Astrocyte (in vitro differentiated cells and primary cell): Measurements from ENCODE around the gene TAF4. TPM values are rescaled to one million over a fixed set of nuclear protein-coding genes. Genes with fewer than 3 reads are reported as not detected.

ENCODE experiments used
- DNase-seq: peaks from one replicate; pipeline ENCODE4 v3.0.0-alpha.2; 2010; ENCODE audit warnings: low read depth
- FAIRE-seq: peaks from 2 replicates; lab custom pipeline; 2011; peaks lifted over from hg19 to GRCh38; lab: Jason Lieb, UNC
- H2AFZ ChIP-seq: 2 replicates; pipeline ENCODE4 v1.6.0; 2012; ENCODE audit warnings: low read depth, low read length, inconsistent platforms
- H3K27ac ChIP-seq: 2 replicates; pipeline ENCODE4 v1.5.1; 2011; ENCODE audit warnings: low read depth, low read length, inconsistent platforms
- H3K27me3 ChIP-seq: 2 replicates; pipeline ENCODE4 v1.6.0; 2011; ENCODE audit warnings: low read length, inconsistent platforms; ENCODE audit not compliant: insufficient read depth
- H3K36me3 ChIP-seq: 2 replicates; pipeline ENCODE4 v1.5.1; 2011; ENCODE audit warnings: low read length, inconsistent platforms; ENCODE audit not compliant: insufficient read depth
- H3K4me1 ChIP-seq: 2 replicates; pipeline ENCODE4 v1.5.1; 2011; ENCODE audit warnings: low read length, inconsistent platforms; ENCODE audit not compliant: insufficient read depth
- H3K4me2 ChIP-seq: 2 replicates; pipeline ENCODE4 v1.6.0; 2012; ENCODE audit warnings: low read length, inconsistent platforms
- H3K4me3 ChIP-seq: 2 replicates; pipeline ENCODE4 v1.5.1; 2011; ENCODE audit warnings: low read depth, mild to moderate bottlenecking, low read length, inconsistent platforms; ENCODE audit not compliant: insufficient read depth
- H3K79me2 ChIP-seq: 2 replicates; pipeline ENCODE4 v1.6.0; 2012; ENCODE audit warnings: mild to moderate bottlenecking, low read length, inconsistent platforms; ENCODE audit not compliant: insufficient read depth
- H3K9ac ChIP-seq: 2 replicates; pipeline ENCODE4 v1.6.0; 2012; ENCODE audit warnings: mild to moderate bottlenecking, low read length, inconsistent platforms
- H3K9me3 ChIP-seq: 2 replicates; pipeline ENCODE4 v1.5.1; 2012; ENCODE audit warnings: low read depth, mild to moderate bottlenecking, low read length, inconsistent platforms; ENCODE audit not compliant: insufficient read depth
- H4K20me1 ChIP-seq: 2 replicates; pipeline ENCODE4 v1.6.0; 2012; ENCODE audit warnings: low read length, inconsistent platforms; ENCODE audit not compliant: insufficient read depth
- H3K27ac Mint-ChIP-seq: one replicate; pipeline ENCODE4 v1.8.0; 2021; ENCODE audit warnings: mild to moderate bottlenecking, mixed read lengths; ENCODE audit not compliant: unreplicated experiment
- H3K27me3 Mint-ChIP-seq: one replicate; pipeline ENCODE4 v1.8.0; 2021; ENCODE audit warnings: low read depth, mixed read lengths; ENCODE audit not compliant: unreplicated experiment
- H3K36me3 Mint-ChIP-seq: one replicate; pipeline ENCODE4 v1.8.0; 2021; ENCODE audit warnings: low read depth, mixed read lengths; ENCODE audit not compliant: unreplicated experiment
- H3K4me1 Mint-ChIP-seq: one replicate; pipeline ENCODE4 v1.8.0; 2021; ENCODE audit warnings: low read depth, mixed read lengths; ENCODE audit not compliant: unreplicated experiment
- H3K4me3 Mint-ChIP-seq: one replicate; pipeline ENCODE4 v1.8.0; 2021; ENCODE audit warnings: mild to moderate bottlenecking, moderate library complexity, mixed read lengths; ENCODE audit not compliant: unreplicated experiment
- H3K9me3 Mint-ChIP-seq: one replicate; pipeline ENCODE4 v1.8.0; 2021; ENCODE audit warnings: mild to moderate bottlenecking, mixed read lengths; ENCODE audit not compliant: unreplicated experiment
- EZH2 ChIP-seq: IDR thresholded peaks from 2 replicates; pipeline ENCODE4 v1.6.1; 2012; ENCODE audit warnings: mild to moderate bottlenecking, low read length, inconsistent platforms; ENCODE audit not compliant: insufficient read depth
- total RNA-seq: library from RNA; stranded (reverse); gene quantifications from 2 replicates; pipeline ENCODE4 v1.2.1, GENCODE V29; 2021
- TF ChIP-seq, protein P1 (sequence below): IDR thresholded peaks from 2 replicates; pipeline ENCODE4 v1.5.1; 2011; ENCODE audit warnings: low read depth, mild to moderate bottlenecking, inconsistent platforms, low read length, moderate library complexity; ENCODE audit not compliant: insufficient read depth

The TAF4 gene
- total RNA-seq, 1 donor from 2014 or later: 11.8 TPM

DNA sequence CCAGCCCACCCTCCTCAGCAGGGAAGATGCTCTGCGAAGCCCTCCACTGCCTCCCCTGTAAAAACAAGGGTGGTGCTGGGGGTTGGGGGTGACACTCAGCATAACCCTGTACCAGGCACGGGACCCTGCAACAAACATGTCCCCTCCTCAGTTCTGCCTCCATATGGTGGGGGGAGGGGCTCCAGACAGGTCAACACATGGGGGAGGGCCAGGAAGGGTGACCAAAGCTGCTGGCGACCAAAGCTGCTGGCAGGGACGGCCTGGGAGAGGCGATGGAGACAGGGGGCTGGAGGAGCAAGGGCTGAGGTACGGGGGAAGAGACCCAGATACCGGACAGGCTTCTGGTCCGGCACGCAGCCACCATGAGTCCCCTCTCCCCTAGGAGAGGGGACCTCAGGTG is 123.2 kb downstream of the TAF4 start:
- Histone ChIP-seq H3K9ac (no peak overlapping the region), H3K79me2 (no peaks in the 10 kb centered on the region), H2AFZ (no peak overlapping the region), H3K36me3 (no peaks in the 10 kb centered on the region), H3K9me3 (no peaks in the 10 kb centered on the region), H3K27ac (no peak overlapping the region), H3K4me2 (no peak overlapping the region), H3K4me3 (no peak overlapping the region), H3K27me3 (no peaks in the 10 kb centered on the region), H3K4me1 (no peaks in the 10 kb centered on the region), H4K20me1 (no peaks in the 10 kb centered on the region)
- FAIRE-seq (no peak), DNase-seq (no peak)
- Mint-ChIP-seq H3K27me3 (peaks cover 7% of the 10 kb centered on the region), H3K36me3 (no peaks in the 10 kb centered on the region), H3K27ac (no peak overlapping the region), H3K4me1 (no peaks in the 10 kb centered on the region), H3K4me3 (no peak overlapping the region), H3K9me3 (no peaks in the 10 kb centered on the region)
- TF ChIP-seq, protein P1, sequence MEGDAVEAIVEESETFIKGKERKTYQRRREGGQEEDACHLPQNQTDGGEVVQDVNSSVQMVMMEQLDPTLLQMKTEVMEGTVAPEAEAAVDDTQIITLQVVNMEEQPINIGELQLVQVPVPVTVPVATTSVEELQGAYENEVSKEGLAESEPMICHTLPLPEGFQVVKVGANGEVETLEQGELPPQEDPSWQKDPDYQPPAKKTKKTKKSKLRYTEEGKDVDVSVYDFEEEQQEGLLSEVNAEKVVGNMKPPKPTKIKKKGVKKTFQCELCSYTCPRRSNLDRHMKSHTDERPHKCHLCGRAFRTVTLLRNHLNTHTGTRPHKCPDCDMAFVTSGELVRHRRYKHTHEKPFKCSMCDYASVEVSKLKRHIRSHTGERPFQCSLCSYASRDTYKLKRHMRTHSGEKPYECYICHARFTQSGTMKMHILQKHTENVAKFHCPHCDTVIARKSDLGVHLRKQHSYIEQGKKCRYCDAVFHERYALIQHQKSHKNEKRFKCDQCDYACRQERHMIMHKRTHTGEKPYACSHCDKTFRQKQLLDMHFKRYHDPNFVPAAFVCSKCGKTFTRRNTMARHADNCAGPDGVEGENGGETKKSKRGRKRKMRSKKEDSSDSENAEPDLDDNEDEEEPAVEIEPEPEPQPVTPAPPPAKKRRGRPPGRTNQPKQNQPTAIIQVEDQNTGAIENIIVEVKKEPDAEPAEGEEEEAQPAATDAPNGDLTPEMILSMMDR: no peak
- TF ChIP-seq EZH2: no peak

DNA sequence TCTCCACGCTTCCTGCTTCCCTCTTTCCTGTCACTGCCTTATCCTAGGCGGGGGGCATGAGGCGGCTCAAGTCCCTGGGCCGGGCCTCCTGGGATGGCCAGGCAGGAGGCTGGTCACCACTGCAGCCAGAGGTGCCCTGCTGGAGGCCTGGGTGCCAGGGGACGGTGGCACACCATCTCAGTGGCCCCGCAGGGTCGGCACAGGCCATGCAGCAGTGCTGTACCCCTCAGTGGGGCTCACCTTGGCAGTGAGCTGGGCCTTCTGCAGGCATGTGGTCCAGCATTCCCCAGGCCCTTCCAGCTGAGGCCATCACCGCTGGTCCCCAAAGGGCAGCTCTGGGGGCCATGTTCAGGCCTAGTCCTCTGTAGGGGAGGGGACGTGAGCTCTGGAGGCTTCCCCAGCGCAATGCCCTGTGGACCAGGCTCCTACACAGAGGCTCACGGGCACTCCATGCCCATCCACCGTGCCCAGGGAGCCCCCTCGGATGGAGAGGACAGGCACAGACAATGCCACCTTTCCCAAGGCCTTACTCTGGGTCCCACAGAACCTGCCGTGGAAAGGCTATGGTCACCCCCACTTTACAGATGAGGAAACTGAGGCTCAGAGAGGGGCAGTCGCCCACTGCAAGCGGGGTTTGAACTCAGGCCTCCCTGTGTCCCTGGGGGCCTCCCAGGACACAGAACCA is 123.8 kb downstream of the TAF4 start:
- Histone ChIP-seq H2AFZ (no peak overlapping the region), H3K4me2 (no peak overlapping the region), H3K36me3 (no peaks in the 10 kb centered on the region), H3K27me3 (no peaks in the 10 kb centered on the region), H3K9me3 (no peaks in the 10 kb centered on the region), H3K79me2 (no peaks in the 10 kb centered on the region), H3K9ac (no peak overlapping the region), H3K27ac (no peak overlapping the region), H3K4me3 (no peak overlapping the region), H4K20me1 (no peaks in the 10 kb centered on the region), H3K4me1 (no peaks in the 10 kb centered on the region)
- H3K9me3 Mint-ChIP-seq: no peaks in the 10 kb centered on the region
- FAIRE-seq (no peak), DNase-seq (no peak)
- H3K27me3 Mint-ChIP-seq: peaks cover 7% of the 10 kb centered on the region
- TF ChIP-seq, protein P1: no peak
- no peak for TF ChIP-seq EZH2
- no peak overlapping the region for H3K4me3 Mint-ChIP-seq
- no peaks in the 10 kb centered on the region for H3K4me1 Mint-ChIP-seq
- H3K36me3 Mint-ChIP-seq: no peaks in the 10 kb centered on the region
- no peak overlapping the region for H3K27ac Mint-ChIP-seq

DNA sequence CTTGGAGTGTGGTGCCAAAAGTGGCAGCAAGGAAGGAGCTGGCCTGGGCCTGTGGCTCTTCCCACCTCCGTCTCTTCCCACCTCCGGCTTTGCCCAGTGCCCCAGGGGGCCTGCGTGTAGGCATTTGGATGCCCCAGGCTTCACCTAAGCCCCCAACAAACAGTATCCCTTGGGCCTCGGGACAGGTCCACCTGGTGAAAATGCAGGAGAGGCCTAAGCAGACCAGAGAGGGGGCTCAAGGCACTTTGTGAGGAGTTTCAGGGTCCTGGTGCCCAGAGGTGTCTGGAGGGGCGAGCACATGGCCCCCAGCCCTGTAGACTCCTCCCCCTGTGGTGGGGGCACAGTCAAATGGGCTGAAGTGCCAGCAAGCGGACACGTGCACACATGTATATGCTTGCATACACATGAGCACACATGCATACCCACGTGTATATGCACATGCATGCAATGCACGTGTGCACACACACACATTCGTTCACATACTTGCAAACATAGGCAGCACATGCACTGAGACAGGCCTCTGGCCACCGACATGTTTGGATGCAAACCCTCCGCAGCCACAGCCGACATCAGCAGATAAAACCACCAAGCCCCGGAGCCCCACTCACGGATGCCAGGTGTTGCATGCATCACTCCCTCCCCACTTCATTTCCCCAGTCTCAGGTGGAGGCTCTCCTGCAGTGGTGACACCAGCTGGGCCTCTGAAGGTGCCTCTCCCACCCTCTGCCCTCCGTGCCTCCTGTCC is 124.5 kb downstream of the TAF4 start:
- Histone ChIP-seq H3K4me2 (no peak overlapping the region), H3K79me2 (no peaks in the 10 kb centered on the region), H2AFZ (no peak overlapping the region), H3K27ac (no peak overlapping the region), H3K27me3 (no peaks in the 10 kb centered on the region), H3K9ac (no peak overlapping the region), H3K9me3 (no peaks in the 10 kb centered on the region), H4K20me1 (no peaks in the 10 kb centered on the region), H3K36me3 (no peaks in the 10 kb centered on the region), H3K4me3 (no peak overlapping the region), H3K4me1 (no peaks in the 10 kb centered on the region)
- no peaks in the 10 kb centered on the region for H3K36me3 Mint-ChIP-seq
- no peaks in the 10 kb centered on the region for H3K4me1 Mint-ChIP-seq
- no peak overlapping the region for H3K4me3 Mint-ChIP-seq
- FAIRE-seq (no peak), DNase-seq (no peak)
- no peak for TF ChIP-seq EZH2
- TF ChIP-seq, protein P1: no peak
- H3K27ac Mint-ChIP-seq: no peak overlapping the region
- H3K27me3 Mint-ChIP-seq: peaks cover 7% of the 10 kb centered on the region
- H3K9me3 Mint-ChIP-seq: no peaks in the 10 kb centered on the region
